Measurements from ENCODE around the gene IRF7.

- TF ChIP-seq CTCF (IDR thresholded peaks at IDR 0.05) (no peak), POLR2A (IDR thresholded peaks at IDR 0.05) (no peak)
These were observed 49.7 kb downstream of the IRF7 start for GRCh38 chr11:565921-566509.

Data from lower leg skin (tissue), 3 donors.